Measurements from ENCODE around the gene MKKS.

- TF ChIP-seq, protein P1, sequence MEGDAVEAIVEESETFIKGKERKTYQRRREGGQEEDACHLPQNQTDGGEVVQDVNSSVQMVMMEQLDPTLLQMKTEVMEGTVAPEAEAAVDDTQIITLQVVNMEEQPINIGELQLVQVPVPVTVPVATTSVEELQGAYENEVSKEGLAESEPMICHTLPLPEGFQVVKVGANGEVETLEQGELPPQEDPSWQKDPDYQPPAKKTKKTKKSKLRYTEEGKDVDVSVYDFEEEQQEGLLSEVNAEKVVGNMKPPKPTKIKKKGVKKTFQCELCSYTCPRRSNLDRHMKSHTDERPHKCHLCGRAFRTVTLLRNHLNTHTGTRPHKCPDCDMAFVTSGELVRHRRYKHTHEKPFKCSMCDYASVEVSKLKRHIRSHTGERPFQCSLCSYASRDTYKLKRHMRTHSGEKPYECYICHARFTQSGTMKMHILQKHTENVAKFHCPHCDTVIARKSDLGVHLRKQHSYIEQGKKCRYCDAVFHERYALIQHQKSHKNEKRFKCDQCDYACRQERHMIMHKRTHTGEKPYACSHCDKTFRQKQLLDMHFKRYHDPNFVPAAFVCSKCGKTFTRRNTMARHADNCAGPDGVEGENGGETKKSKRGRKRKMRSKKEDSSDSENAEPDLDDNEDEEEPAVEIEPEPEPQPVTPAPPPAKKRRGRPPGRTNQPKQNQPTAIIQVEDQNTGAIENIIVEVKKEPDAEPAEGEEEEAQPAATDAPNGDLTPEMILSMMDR (IDR thresholded peaks at IDR 0.05): no peak
- no peak for TF ChIP-seq POLR2A (IDR thresholded peaks at IDR 0.05)
Observed at GRCh38 chr20:10359621-10360040, 74.4 kb downstream of the MKKS start.
